Hepatocyte (in vitro differentiated cells): ENCODE results near the gene RBP4.

Source experiments
- CTCF ChIP-seq: fragments of 200-600 bp; sonication (generic); IDR thresholded peaks from 2 replicates; pipeline ENCODE4 v1.5.1; 2016; ENCODE audit warnings: antibody characterized with exemption, mild to moderate bottlenecking; ENCODE audit not compliant: poor library complexity
- EZH2 ChIP-seq: fragments of 200-600 bp; sonication (generic); IDR thresholded peaks from 2 replicates; pipeline ENCODE4 v1.6.1; 2016; ENCODE audit warnings: antibody characterized with exemption, mild to moderate bottlenecking, borderline replicate concordance

GRCh38 chr10:93614101-93614825, 13.2 kb upstream of the RBP4 start:
- TF ChIP-seq CTCF, result no peak
- TF ChIP-seq EZH2, result no peak
